Mesendoderm (in vitro differentiated cells): ENCODE data around the gene SLC38A4.

ENCODE experiments used
- DNase-seq: peaks from one replicate; pipeline ENCODE4 v3.0.0; 2013
- H2AK5ac ChIP-seq: 2 replicates; pipeline ENCODE4 v1.6.1; 2013; ENCODE audit warnings: low read length, inconsistent platforms
- H2BK120ac ChIP-seq: 2 replicates; pipeline ENCODE4 v1.6.1; 2013; ENCODE audit warnings: low read depth, mild to moderate bottlenecking, low read length, moderate library complexity, mixed read lengths
- H2BK15ac ChIP-seq: replicated peaks from 2 replicates; pipeline ENCODE4 v1.6.1; 2013; ENCODE audit warnings: low read depth, mild to moderate bottlenecking, moderate library complexity
- H2BK5ac ChIP-seq: 2 replicates; pipeline ENCODE4 v1.6.1; 2013; ENCODE audit warnings: low read length, inconsistent platforms
- H3K18ac ChIP-seq: 2 replicates; pipeline ENCODE4 v1.6.1; 2013; ENCODE audit warnings: mild to moderate bottlenecking, low read length, mixed read lengths
- H3K23ac ChIP-seq: one replicate; pipeline ENCODE4 v1.6.1; 2013; ENCODE audit warnings: low read length
- H3K27ac ChIP-seq: 2 replicates; pipeline ENCODE4 v1.5.1; 2013; ENCODE audit warnings: low read depth, mild to moderate bottlenecking, inconsistent platforms, low read length, moderate library complexity
- H3K27me3 ChIP-seq: 2 replicates; pipeline ENCODE4 v1.6.1; 2013; ENCODE audit warnings: low read length, control low read depth, mild to moderate bottlenecking, inconsistent platforms; ENCODE audit not compliant: insufficient read depth, poor library complexity
- H3K36me3 ChIP-seq: 2 replicates; pipeline ENCODE4 v1.6.1; 2013; ENCODE audit warnings: low read length, inconsistent platforms; ENCODE audit not compliant: control insufficient read depth, insufficient read depth
- H3K4ac ChIP-seq: one replicate; pipeline ENCODE4 v1.6.1; 2013; ENCODE audit warnings: low read depth, mild to moderate bottlenecking, low read length, moderate library complexity
- H3K4me1 ChIP-seq: 2 replicates; pipeline ENCODE4 v1.6.1; 2013; ENCODE audit warnings: low read depth, low read length, inconsistent platforms; ENCODE audit not compliant: control insufficient read depth
- H3K4me2 ChIP-seq: 2 replicates; pipeline ENCODE4 v1.6.1; 2013; ENCODE audit warnings: low read length
- H3K4me3 ChIP-seq: 2 replicates; pipeline ENCODE4 v1.5.1; 2013; ENCODE audit warnings: mild to moderate bottlenecking, low read length
- H3K56ac ChIP-seq: one replicate; pipeline ENCODE4 v1.6.1; 2013; ENCODE audit warnings: low read length
- H3K79me1 ChIP-seq: 2 replicates; pipeline ENCODE4 v1.6.1; 2013; ENCODE audit warnings: low read length, inconsistent platforms
- H3K79me2 ChIP-seq: 2 replicates; pipeline ENCODE4 v1.6.1; 2013; ENCODE audit warnings: mild to moderate bottlenecking, low read length; ENCODE audit not compliant: control insufficient read depth, insufficient read depth
- H3K9ac ChIP-seq: 2 replicates; pipeline ENCODE4 v1.6.1; 2013; ENCODE audit warnings: low read length, inconsistent platforms
- H4K5ac ChIP-seq: one replicate; pipeline ENCODE4 v1.6.1; 2013; ENCODE audit warnings: low read length
- H4K8ac ChIP-seq: one replicate; pipeline ENCODE4 v1.6.1; 2013; ENCODE audit warnings: low read depth, mild to moderate bottlenecking, control low read depth, low read length, moderate library complexity
- WGBS: extraction: QIAGEN DNeasy Blood & Tissue Kit; methylation state at CpG from one replicate; pipeline ENCODE4 v1.1.7; 2013; ENCODE audit warnings: low lambda C conversion rate, missing lambda C conversion rate; ENCODE audit not compliant: insufficient coverage; ENCODE audit errors: extremely low coverage; 5-methylcytosine and 5-hydroxymethylcytosine counted together

SLC38A4 gene

GRCh38 chr12:46841891-46842290 lies 16.1 kb upstream of the SLC38A4 start:
- Histone ChIP-seq H3K79me1 (no peaks in the 10 kb centered on the region), H3K27me3 (no peaks in the 10 kb centered on the region), H3K4me3 (no peak overlapping the region), H2BK15ac (no peak overlapping the region), H3K4me2 (no peak overlapping the region), H3K56ac (no peak overlapping the region), H3K27ac (no peak overlapping the region), H2AK5ac (no peak overlapping the region), H3K18ac (no peak overlapping the region), H3K79me2 (no peaks in the 10 kb centered on the region), H4K8ac (no peak overlapping the region), H3K9ac (no peak overlapping the region), H3K23ac (no peak overlapping the region), H3K36me3 (no peaks in the 10 kb centered on the region), H4K5ac (no peak overlapping the region), H3K4ac (no peak overlapping the region), H2BK120ac (no peak overlapping the region), H3K4me1 (no peaks in the 10 kb centered on the region), H2BK5ac (no peak overlapping the region)
- no peak for DNase-seq
- no CpG with 5 or more reads among the region's 2 CpGs for WGBS

DNA sequence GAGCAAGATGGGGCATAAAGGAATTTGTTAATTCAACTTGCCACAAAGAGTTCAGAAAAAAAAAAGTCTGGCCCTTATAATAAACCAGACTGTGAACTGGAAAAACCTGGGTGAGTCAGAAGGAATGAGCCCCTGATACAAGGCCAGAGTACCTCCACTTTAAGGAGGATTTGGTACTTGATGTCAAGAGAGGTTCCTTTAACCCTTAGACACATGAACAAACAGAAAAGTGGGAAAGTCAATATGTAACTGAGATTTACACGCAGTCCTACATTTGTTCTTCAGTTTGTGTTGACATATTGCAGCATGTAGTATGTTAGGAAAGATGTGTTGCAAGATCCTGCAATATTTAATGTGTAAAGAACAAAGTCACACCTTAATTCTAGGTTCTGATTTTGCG lies 14.2 kb upstream of the SLC38A4 start:
- no peak overlapping the region for H2BK5ac ChIP-seq
- H3K4ac ChIP-seq = no peak overlapping the region
- no peaks in the 10 kb centered on the region for H3K36me3 ChIP-seq
- WGBS = no CpG with 5 or more reads among the region's 2 CpGs
- H3K4me2 ChIP-seq = no peak overlapping the region
- H3K9ac ChIP-seq = no peak overlapping the region
- H2BK15ac ChIP-seq = no peak overlapping the region
- no peak overlapping the region for H4K8ac ChIP-seq
- H3K23ac ChIP-seq = no peak overlapping the region
- H2AK5ac ChIP-seq = no peak overlapping the region
- no peaks in the 10 kb centered on the region for H3K27me3 ChIP-seq
- no peak for DNase-seq
- no peak overlapping the region for H3K27ac ChIP-seq
- no peaks in the 10 kb centered on the region for H3K79me2 ChIP-seq
- no peak overlapping the region for H2BK120ac ChIP-seq
- H3K4me3 ChIP-seq = no peak overlapping the region
- H3K56ac ChIP-seq = no peak overlapping the region
- no peak overlapping the region for H4K5ac ChIP-seq
- no peaks in the 10 kb centered on the region for H3K4me1 ChIP-seq
- H3K79me1 ChIP-seq = no peaks in the 10 kb centered on the region
- no peak overlapping the region for H3K18ac ChIP-seq

- H3K9ac ChIP-seq = no peak overlapping the region
Measured at GRCh38 chr12:46839232-46839631, 13.4 kb upstream of the SLC38A4 start.

GRCh38 chr12:46835785-46836184 lies 10.0 kb upstream of the SLC38A4 start:
- no CpG with 5 or more reads among the region's 1 CpG for WGBS
- no peak for DNase-seq
- Histone ChIP-seq H2BK5ac (no peak overlapping the region), H2BK15ac (no peak overlapping the region), H2BK120ac (no peak overlapping the region), H3K23ac (no peak overlapping the region), H3K18ac (no peak overlapping the region), H3K79me1 (no peaks in the 10 kb centered on the region), H2AK5ac (no peak overlapping the region), H4K8ac (no peak overlapping the region), H3K9ac (no peak overlapping the region), H3K4me1 (no peaks in the 10 kb centered on the region), H3K27me3 (peaks cover 13% of the 10 kb centered on the region), H3K79me2 (no peaks in the 10 kb centered on the region), H3K4ac (no peak overlapping the region), H3K56ac (no peak overlapping the region), H4K5ac (no peak overlapping the region), H3K4me2 (no peak overlapping the region), H3K4me3 (no peak overlapping the region), H3K36me3 (no peaks in the 10 kb centered on the region), H3K27ac (no peak overlapping the region)

More at GRCh38 chr12:46839232-46839631, 13.4 kb upstream of the SLC38A4 start:
- Histone ChIP-seq H4K8ac (no peak overlapping the region), H3K4me2 (no peak overlapping the region), H3K27ac (no peak overlapping the region), H2BK5ac (no peak overlapping the region), H3K18ac (no peak overlapping the region), H3K23ac (no peak overlapping the region), H3K79me2 (no peaks in the 10 kb centered on the region), H3K56ac (no peak overlapping the region), H4K5ac (no peak overlapping the region), H3K36me3 (no peaks in the 10 kb centered on the region), H3K79me1 (no peaks in the 10 kb centered on the region), H2BK120ac (no peak overlapping the region), H3K4me3 (no peak overlapping the region), H2BK15ac (no peak overlapping the region), H2AK5ac (no peak overlapping the region), H3K27me3 (no peaks in the 10 kb centered on the region), H3K4ac (no peak overlapping the region), H3K4me1 (no peaks in the 10 kb centered on the region)
- DNase-seq = no peak
- WGBS = no CpG with 5 or more reads among the region's 3 CpGs

GRCh38 chr12:46832130-46832704 lies 6.4 kb upstream of the SLC38A4 start:
- Histone ChIP-seq H2BK120ac (no peak overlapping the region), H3K23ac (peak overlapping the region; percentile 17), H2BK5ac (no peak overlapping the region)

More at GRCh38 chr12:46832130-46832704, 6.4 kb upstream of the SLC38A4 start:
- no CpG with 5 or more reads among the region's 16 CpGs for WGBS
- peaks cover 20% of the 10 kb centered on the region for H3K27me3 ChIP-seq
- no peaks in the 10 kb centered on the region for H3K79me2 ChIP-seq
- no peaks in the 10 kb centered on the region for H3K79me1 ChIP-seq
- H3K4me1 ChIP-seq = no peaks in the 10 kb centered on the region
- H3K4me2 ChIP-seq = peak overlapping the region; percentile 78
- no peak overlapping the region for H3K27ac ChIP-seq
- H2BK15ac ChIP-seq = no peak overlapping the region
- DNase-seq = peak; percentile 67
- H3K9ac ChIP-seq = no peak overlapping the region
- no peak overlapping the region for H3K4me3 ChIP-seq
- H4K5ac ChIP-seq = no peak overlapping the region
- H2AK5ac ChIP-seq = no peak overlapping the region
- H3K4ac ChIP-seq = no peak overlapping the region
- no peak overlapping the region for H3K18ac ChIP-seq
- H4K8ac ChIP-seq = no peak overlapping the region
- no peaks in the 10 kb centered on the region for H3K36me3 ChIP-seq
- H3K56ac ChIP-seq = no peak overlapping the region
